ENCODE results near the gene MYO15A.

DNA sequence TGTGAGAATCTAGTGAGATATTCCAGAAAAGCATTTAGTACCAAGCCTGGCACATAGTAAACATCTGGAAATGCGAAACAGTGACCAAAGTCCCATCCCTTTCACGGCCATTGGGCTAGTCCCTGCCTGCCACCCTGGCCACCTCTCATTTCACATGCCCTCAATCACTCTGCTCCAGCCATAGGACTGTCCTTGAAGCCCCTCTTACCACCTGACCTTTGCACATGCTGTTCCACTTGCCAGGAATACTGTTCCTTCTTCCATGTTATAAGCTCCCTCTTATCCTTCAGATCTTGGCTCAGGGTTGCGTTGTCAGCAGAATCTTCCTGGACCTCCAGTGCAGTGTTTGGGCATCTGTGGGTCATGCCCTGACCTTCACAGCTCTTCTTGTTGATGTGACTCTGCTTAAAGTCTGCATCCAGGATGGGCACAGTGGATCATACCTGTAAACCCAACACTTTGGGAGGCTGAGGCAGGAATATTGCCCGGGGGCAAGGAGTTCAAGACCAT is 2.1 kb downstream of the MYO15A start:
- TF ChIP-seq, protein P1, sequence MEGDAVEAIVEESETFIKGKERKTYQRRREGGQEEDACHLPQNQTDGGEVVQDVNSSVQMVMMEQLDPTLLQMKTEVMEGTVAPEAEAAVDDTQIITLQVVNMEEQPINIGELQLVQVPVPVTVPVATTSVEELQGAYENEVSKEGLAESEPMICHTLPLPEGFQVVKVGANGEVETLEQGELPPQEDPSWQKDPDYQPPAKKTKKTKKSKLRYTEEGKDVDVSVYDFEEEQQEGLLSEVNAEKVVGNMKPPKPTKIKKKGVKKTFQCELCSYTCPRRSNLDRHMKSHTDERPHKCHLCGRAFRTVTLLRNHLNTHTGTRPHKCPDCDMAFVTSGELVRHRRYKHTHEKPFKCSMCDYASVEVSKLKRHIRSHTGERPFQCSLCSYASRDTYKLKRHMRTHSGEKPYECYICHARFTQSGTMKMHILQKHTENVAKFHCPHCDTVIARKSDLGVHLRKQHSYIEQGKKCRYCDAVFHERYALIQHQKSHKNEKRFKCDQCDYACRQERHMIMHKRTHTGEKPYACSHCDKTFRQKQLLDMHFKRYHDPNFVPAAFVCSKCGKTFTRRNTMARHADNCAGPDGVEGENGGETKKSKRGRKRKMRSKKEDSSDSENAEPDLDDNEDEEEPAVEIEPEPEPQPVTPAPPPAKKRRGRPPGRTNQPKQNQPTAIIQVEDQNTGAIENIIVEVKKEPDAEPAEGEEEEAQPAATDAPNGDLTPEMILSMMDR (conservative IDR thresholded peaks at IDR 0.05; ENCODE audit: low read depth, low read length), result no peak
- no peak for TF ChIP-seq EZH2 (IDR thresholded peaks at IDR 0.05; ENCODE audit: borderline replicate concordance, low read depth, low read length, poor library complexity, severe bottlenecking)
